Small intestine (tissue), 7 donors: ENCODE measurements around the gene AARS2. TPM values are rescaled to one million over a fixed set of nuclear protein-coding genes. Genes with fewer than 3 reads are reported as not detected.
"Not testable (repeated sequence)": the region's sequence is repeated elsewhere in the genome, so short reads cannot be mapped to it uniquely, and the experiment has no call there.

Experiments used
- DNase-seq, 2 donors: peaks; one replicate each; pipeline versions ENCODE4 v3.0.0 to v3.0.0-alpha.2; 2013
- FAIRE-seq: peaks from 2 replicates; lab custom pipeline; 2012; peaks lifted over from hg19 to GRCh38; lab: Jason Lieb, UNC
- H3K27ac ChIP-seq, 3 donors: one replicate each; pipeline ENCODE4 v1.5.1; 2013; ENCODE audit warnings: low read length in 2 of 3, mild to moderate bottlenecking in 2 of 3, control low read depth in 1 of 3, inconsistent platforms in 1 of 3, low read depth in 1 of 3, moderate library complexity in 1 of 3
- H3K27me3 ChIP-seq, 3 donors: one replicate each; pipeline ENCODE4 v1.6.1; 2013; ENCODE audit warnings: low read length in 3 of 3, inconsistent platforms in 1 of 3; ENCODE audit not compliant: control insufficient read depth in 3 of 3, insufficient read depth in 3 of 3
- H3K36me3 ChIP-seq, 3 donors: one replicate each; pipeline ENCODE4 v1.6.1; 2013; ENCODE audit warnings: low read length in 3 of 3, inconsistent platforms in 1 of 3, low read depth in 1 of 3, mild to moderate bottlenecking in 1 of 3, moderate library complexity in 1 of 3; ENCODE audit not compliant: control insufficient read depth in 3 of 3, insufficient read depth in 2 of 3
- H3K4me1 ChIP-seq, 3 donors: one replicate each; pipeline ENCODE4 v1.6.1; 2013; ENCODE audit warnings: low read length in 2 of 3, inconsistent platforms in 1 of 3, low read depth in 1 of 3, mild to moderate bottlenecking in 1 of 3, moderate library complexity in 1 of 3; ENCODE audit not compliant: control insufficient read depth in 3 of 3, insufficient read depth in 2 of 3
- H3K4me3 ChIP-seq, 3 donors: one replicate each; pipeline ENCODE4 v1.5.1; 2013; ENCODE audit warnings: low read length in 3 of 3, control low read depth in 1 of 3, inconsistent platforms in 1 of 3, low read depth in 1 of 3, mild to moderate bottlenecking in 1 of 3, moderate library complexity in 1 of 3
- H3K9me3 ChIP-seq, 2 donors: one replicate each; pipeline ENCODE4 v1.6.1; 2013; ENCODE audit warnings: low read depth in 1 of 2, low read length in 1 of 2; ENCODE audit not compliant: control insufficient read depth in 2 of 2, insufficient read depth in 1 of 2
- WGBS, 3 donors: extraction: QIAGEN DNeasy Blood & Tissue Kit; methylation state at CpG; one replicate each; pipeline ENCODE4 v1.1.7; 2013; 5-methylcytosine and 5-hydroxymethylcytosine counted together
- polyA plus RNA-seq, 4 donors: library from polyadenylated mRNA; stranded (reverse) in 3 of 4; unstranded in 1 of 4; fragments of 200-250 nt in 3 of 4; fragments of 120-200 nt in 1 of 4; gene quantifications; one replicate each; pipeline versions ENCODE4 v1.2.1 to v1.2.3, GENCODE V29; 2013
- donor health status: healthy with polysubstance abuse.
- donor health status: control.
- donor health status: control.
- donor health status: Bipolar disorder and iron deficiency.
- donor health status: healthy.

The AARS2 gene
- polyA plus RNA-seq, 4 donors: 3.2 to 14.4 (median 9.1) TPM

GRCh38 chr6:44327096-44327495, 13.9 kb upstream of the AARS2 start:
- peaks cover 0 to 23% (median 5%) of the 10 kb centered on the region in 3 donors for H3K27me3 ChIP-seq
- H3K4me1 ChIP-seq: no peaks in the 10 kb centered on the region
- no peaks in the 10 kb centered on the region for H3K36me3 ChIP-seq
- H3K4me3 ChIP-seq: no peak overlapping the region
- H3K9me3 ChIP-seq: no peaks in the 10 kb centered on the region
- H3K27ac ChIP-seq: no peak overlapping the region
- no peak for FAIRE-seq
- DNase-seq: no peak

GRCh38 chr6:44321210-44321609, 8.1 kb upstream of the AARS2 start:
- no peaks in the 10 kb centered on the region for H3K4me1 ChIP-seq
- FAIRE-seq: no peak
- no peak for DNase-seq
- WGBS, 3 donors: 83 to 88% (median 88%) methylated on average over 3 of the region's 3 CpGs
- H3K36me3 ChIP-seq: no peaks in the 10 kb centered on the region
- no peak overlapping the region for H3K27ac ChIP-seq
- peaks cover 0 to 5% (median 3%) of the 10 kb centered on the region in 3 donors for H3K27me3 ChIP-seq
- H3K9me3 ChIP-seq: no peaks in the 10 kb centered on the region
- H3K4me3 ChIP-seq: no peak overlapping the region

- not testable (repeated sequence) for H3K27ac ChIP-seq, H3K4me1 ChIP-seq, FAIRE-seq, H3K4me3 ChIP-seq, H3K27me3 ChIP-seq, H3K36me3 ChIP-seq, DNase-seq, H3K9me3 ChIP-seq
- WGBS, 3 donors: 57 to 62% (median 61%) methylated on average over 9 of the region's 9 CpGs
Measured at GRCh38 chr6:44317136-44317631, 4.0 kb upstream of the AARS2 start.

- H3K4me1 ChIP-seq: peaks cover 3 to 10% (median 6%) of the 10 kb centered on the region in 3 donors
- H3K9me3 ChIP-seq: no peaks in the 10 kb centered on the region
- FAIRE-seq (no peak), DNase-seq (no peak)
- no peak overlapping the region for H3K27ac ChIP-seq
- H3K27me3 ChIP-seq: peaks cover 0 to 9% (median 3%) of the 10 kb centered on the region in 3 donors
- no peak overlapping the region for H3K4me3 ChIP-seq
- H3K36me3 ChIP-seq: peaks cover 0 to 3% (median 0%) of the 10 kb centered on the region in 3 donors
- 80 to 87% (median 81%) methylated on average over 12 of the region's 12 CpGs for WGBS, 3 donors
Measured at GRCh38 chr6:44316481-44316880, 3.3 kb upstream of the AARS2 start.

GRCh38 chr6:44315951-44316350, 2.8 kb upstream of the AARS2 start:
- WGBS, 3 donors: 33 to 64% (median 47%) methylated on average over 5 of the region's 5 CpGs
- no peak overlapping the region for H3K27ac ChIP-seq
- H3K27me3 ChIP-seq: peaks cover 0 to 9% (median 3%) of the 10 kb centered on the region in 3 donors
- H3K4me1 ChIP-seq: peaks cover 3 to 15% (median 9%) of the 10 kb centered on the region in 3 donors
- no peaks in the 10 kb centered on the region for H3K9me3 ChIP-seq
- FAIRE-seq (no peak), DNase-seq (no peak)
- peaks cover 0 to 8% (median 0%) of the 10 kb centered on the region in 3 donors for H3K36me3 ChIP-seq
- H3K4me3 ChIP-seq: no peak overlapping the region

- FAIRE-seq: no peak
Measured at GRCh38 chr6:44315516-44315915, 2.4 kb upstream of the AARS2 start.

GRCh38 chr6:44314657-44315056, 1.5 kb upstream of the AARS2 start:
- not testable (repeated sequence) for H3K9me3 ChIP-seq, H3K27me3 ChIP-seq, FAIRE-seq, H3K4me3 ChIP-seq, H3K27ac ChIP-seq, DNase-seq
- WGBS, 3 donors: 91 to 94% (median 91%) methylated on average over 8 of the region's 8 CpGs
- Histone ChIP-seq H3K4me1 (peaks cover 3 to 27% (median 10%) of the 10 kb centered on the region in 3 donors), H3K36me3 (peaks cover 0 to 17% (median 0%) of the 10 kb centered on the region in 3 donors)

More at GRCh38 chr6:44315516-44315915, 2.4 kb upstream of the AARS2 start:
- peaks cover 0 to 9% (median 3%) of the 10 kb centered on the region in 3 donors for H3K27me3 ChIP-seq
- no peak overlapping the region for H3K4me3 ChIP-seq
- no peak overlapping the region for H3K27ac ChIP-seq
- peaks cover 3 to 19% (median 10%) of the 10 kb centered on the region in 3 donors for H3K4me1 ChIP-seq
- DNase-seq: no peak
- peaks cover 0 to 12% (median 0%) of the 10 kb centered on the region in 3 donors for H3K36me3 ChIP-seq
- no peaks in the 10 kb centered on the region for H3K9me3 ChIP-seq
- 65 to 75% (median 73%) methylated on average over 3 of the region's 3 CpGs for WGBS, 3 donors

- Histone ChIP-seq H3K4me3 (no peak overlapping the region), H3K27ac (no peak overlapping the region), H3K4me1 (peaks cover 3 to 36% (median 12%) of the 10 kb centered on the region in 3 donors), H3K27me3 (peaks cover 0 to 3% (median 0%) of the 10 kb centered on the region in 3 donors), H3K36me3 (peaks cover 0 to 43% (median 3%) of the 10 kb centered on the region in 3 donors), H3K9me3 (no peaks in the 10 kb centered on the region)
- DNase-seq (no peak), FAIRE-seq (no peak)
- 62 to 82% (median 75%) methylated on average over 3 of the region's 3 CpGs for WGBS, 3 donors
Measured at GRCh38 chr6:44311767-44312166, 1.4 kb downstream of the AARS2 start.
